Neural cell (in vitro differentiated cells): ENCODE measurements around the gene DSCAM. TPM values are rescaled to one million over a fixed set of nuclear protein-coding genes. Genes with fewer than 3 reads are reported as not detected.

Source experiments
- H2AFZ ChIP-seq: fragments of 200-600, 300-800 bp; sonication (generic), shearing (Covaris generic); 2 replicates; pipeline ENCODE4 v1.6.0; 2014; ENCODE audit warnings: low read depth, mild to moderate bottlenecking, antibody characterized with exemption, low read length, moderate library complexity
- H3F3A ChIP-seq: fragments of 200-600 bp; shearing (Covaris generic); 2 replicates; pipeline ENCODE4 v1.6.1; 2016; ENCODE audit warnings: mild to moderate bottlenecking, moderate library complexity, mixed read lengths, antibody characterized with exemption, low read length; ENCODE audit not compliant: insufficient read depth, poor library complexity, severe bottlenecking
- H3K27ac ChIP-seq: fragments of 200-600, 300-800 bp; sonication (generic), shearing (Covaris generic); 2 replicates; pipeline ENCODE4 v1.5.1; 2014; ENCODE audit warnings: mild to moderate bottlenecking, low read length, moderate library complexity
- H3K27me3 ChIP-seq: fragments of 300-800, 200-600 bp; sonication (generic), shearing (Covaris generic); 2 replicates; pipeline ENCODE4 v1.6.0; 2014; ENCODE audit warnings: mild to moderate bottlenecking, low read depth, low read length, moderate library complexity; ENCODE audit not compliant: insufficient read depth
- H3K36me3 ChIP-seq: fragments of 300-800, 200-600 bp; sonication (generic), shearing (Covaris generic); 2 replicates; pipeline ENCODE4 v1.5.1; 2014; ENCODE audit warnings: mild to moderate bottlenecking, antibody characterized with exemption, low read length, moderate library complexity; ENCODE audit not compliant: insufficient read depth
- H3K4me2 ChIP-seq: fragments of 300-800, 200-600 bp; sonication (generic), shearing (Covaris generic); 2 replicates; pipeline ENCODE4 v1.6.0; 2014; ENCODE audit warnings: mild to moderate bottlenecking, low read length
- H3K4me3 ChIP-seq: fragments of 300-800, 200-600 bp; sonication (generic), shearing (Covaris generic); 2 replicates; pipeline ENCODE4 v1.5.1; 2014; ENCODE audit warnings: mild to moderate bottlenecking, low read length, moderate library complexity
- H3K79me2 ChIP-seq: fragments of 200-600 bp; shearing (Covaris generic); replicated peaks from 2 replicates; pipeline ENCODE4 v1.6.0; 2014; ENCODE audit warnings: mild to moderate bottlenecking, low read length, moderate library complexity; ENCODE audit not compliant: insufficient read depth
- H3K9ac ChIP-seq: fragments of 300-800, 200-600 bp; sonication (generic), shearing (Covaris generic); 2 replicates; pipeline ENCODE4 v1.6.1; 2016; ENCODE audit warnings: mild to moderate bottlenecking, low read length, mixed read lengths
- H3K9me2 ChIP-seq: fragments of 200-600 bp; shearing (Covaris generic); 2 replicates; pipeline ENCODE4 v1.6.1; 2016; ENCODE audit warnings: mild to moderate bottlenecking, low read length, mixed read lengths; ENCODE audit not compliant: insufficient read depth
- H3K9me3 ChIP-seq: fragments of 200-600, 300-800 bp; sonication (generic), shearing (Covaris generic); 2 replicates; pipeline ENCODE4 v1.6.1; 2016; ENCODE audit warnings: mild to moderate bottlenecking, mixed run types, low read length, moderate library complexity, mixed read lengths
- H4K20me1 ChIP-seq: fragments of 200-600 bp; shearing (Covaris generic); 2 replicates; pipeline ENCODE4 v1.6.1; 2016; ENCODE audit warnings: mild to moderate bottlenecking, mixed run types; ENCODE audit not compliant: insufficient read depth
- CTCF ChIP-seq: fragments of 450-650 bp; IDR thresholded peaks from 2 replicates; pipeline ENCODE4 v1.5.1; 2014; ENCODE audit warnings: antibody characterized with exemption, mild to moderate bottlenecking, moderate library complexity; ENCODE audit not compliant: poor library complexity, severe bottlenecking
- EP300 ChIP-seq: fragments of 450-650 bp; conservative IDR thresholded peaks from 2 replicates; pipeline ENCODE4 v1.6.1; 2014; ENCODE audit warnings: antibody characterized with exemption, mild to moderate bottlenecking, moderate library complexity; ENCODE audit not compliant: poor library complexity, severe bottlenecking
- EZH2 ChIP-seq: fragments of 200-600, 300-800 bp; shearing (Covaris generic), sonication (generic); IDR thresholded peaks from 2 replicates; pipeline ENCODE4 v1.6.1; 2014; ENCODE audit warnings: antibody characterized with exemption, low read length, borderline replicate concordance, mild to moderate bottlenecking; ENCODE audit not compliant: insufficient read depth, poor library complexity, severe bottlenecking
- MXI1 ChIP-seq: fragments of 450-650 bp; conservative IDR thresholded peaks from 2 replicates; pipeline ENCODE4 v1.6.1; 2014; ENCODE audit warnings: antibody characterized with exemption, mild to moderate bottlenecking; ENCODE audit not compliant: poor library complexity, severe bottlenecking
- POLR2AphosphoS5 ChIP-seq: IDR thresholded peaks from 2 replicates; pipeline ENCODE4 v1.6.1; 2012
- RAD21 ChIP-seq: fragments of 450-650 bp; conservative IDR thresholded peaks from 2 replicates; pipeline ENCODE4 v1.6.1; 2014; ENCODE audit warnings: antibody characterized with exemption, mild to moderate bottlenecking, moderate library complexity
- REST ChIP-seq: IDR thresholded peaks from 2 replicates; pipeline ENCODE4 v1.6.1; 2012; ENCODE audit warnings: borderline replicate concordance
- SMC3 ChIP-seq: fragments of 450-650 bp; conservative IDR thresholded peaks from 2 replicates; pipeline ENCODE4 v1.6.1; 2014; ENCODE audit warnings: antibody characterized with exemption, mild to moderate bottlenecking, moderate library complexity; ENCODE audit not compliant: poor library complexity
- TAF1 ChIP-seq: IDR thresholded peaks from 2 replicates; pipeline ENCODE4 v1.6.1; 2012; ENCODE audit warnings: low read depth
- polyA plus RNA-seq: library from polyadenylated mRNA; depleted of rRNA; stranded (reverse); fragments of >200 nt; gene quantifications from 2 replicates; pipeline ENCODE4 v1.2.3, GENCODE V29; 2014

Gene DSCAM
- polyA plus RNA-seq, 1 donor from 2014 or later, result 5.3 TPM

DNA sequence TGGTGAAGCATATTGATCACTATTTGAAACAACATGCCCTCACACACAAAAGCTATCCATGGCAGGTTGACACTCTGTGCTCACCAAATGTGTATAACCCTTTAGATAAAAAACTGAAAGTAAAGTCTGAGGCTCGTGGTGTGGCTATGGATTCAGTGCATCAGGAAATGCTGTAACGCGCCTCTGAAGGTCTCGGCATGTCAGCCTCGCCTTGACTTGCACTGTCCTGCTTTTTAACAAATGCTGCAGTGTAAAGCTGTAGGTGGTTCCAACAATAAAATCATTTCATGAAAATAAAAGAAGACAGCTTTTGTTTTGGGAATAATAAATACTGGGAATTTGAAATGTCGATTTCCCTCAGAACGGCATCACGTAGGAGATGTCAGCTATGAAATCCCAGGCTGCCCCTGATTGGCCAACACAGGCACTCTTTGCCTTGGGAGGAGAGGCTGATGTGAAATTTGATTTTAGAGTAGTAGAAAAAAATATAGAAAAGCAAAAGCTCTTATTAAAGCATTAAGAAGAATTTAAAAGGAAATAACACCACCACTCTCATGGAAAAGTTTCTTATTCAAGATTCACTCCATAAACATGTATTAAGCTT is 168.2 kb downstream of the DSCAM start:
- Histone ChIP-seq H2AFZ (no peak overlapping the region), H3K4me3 (no peak overlapping the region), H3K9me2 (no peaks in the 10 kb centered on the region), H3K79me2 (no peaks in the 10 kb centered on the region), H4K20me1 (no peaks in the 10 kb centered on the region), H3F3A (no peaks in the 10 kb centered on the region), H3K9ac (no peak overlapping the region), H3K27me3 (no peaks in the 10 kb centered on the region), H3K9me3 (no peaks in the 10 kb centered on the region), H3K27ac (no peak overlapping the region), H3K36me3 (no peaks in the 10 kb centered on the region), H3K4me2 (no peak overlapping the region)
- no peak for TF ChIP-seq CTCF
- no peak for TF ChIP-seq EP300
- no peak for TF ChIP-seq RAD21
- no peak for TF ChIP-seq TAF1
- TF ChIP-seq REST, result no peak
- no peak for TF ChIP-seq POLR2AphosphoS5
- no peak for TF ChIP-seq EZH2
- TF ChIP-seq SMC3, result no peak
- no peak for TF ChIP-seq MXI1

DNA sequence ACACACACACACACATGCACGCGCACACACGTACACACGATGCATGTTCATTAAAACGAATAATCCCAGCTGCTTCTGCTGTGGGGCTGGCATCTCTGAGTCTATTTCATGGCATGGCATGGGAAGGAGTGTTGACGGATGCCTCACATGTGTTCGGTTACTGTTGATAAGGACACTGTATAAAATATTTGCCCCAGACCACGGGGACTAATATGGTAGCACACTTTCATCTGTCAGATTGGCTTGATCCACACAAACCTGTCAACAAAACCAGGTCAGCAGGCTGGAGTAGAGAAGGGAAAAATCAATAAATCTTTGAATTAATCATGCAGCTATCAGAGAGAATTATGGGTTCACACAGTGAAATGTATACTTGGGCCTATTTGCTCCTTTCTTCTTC is 171.9 kb downstream of the DSCAM start:
- no peak overlapping the region for H3K9ac ChIP-seq
- no peak for TF ChIP-seq REST
- TF ChIP-seq TAF1, result no peak
- no peak for TF ChIP-seq POLR2AphosphoS5
- TF ChIP-seq CTCF, result no peak
- no peak for TF ChIP-seq MXI1
- TF ChIP-seq RAD21, result no peak
- no peak for TF ChIP-seq EZH2
- no peak for TF ChIP-seq EP300
- no peak for TF ChIP-seq SMC3

More for the DNA sequence above, 171.9 kb downstream of the DSCAM start:
- H3K36me3 ChIP-seq, result no peaks in the 10 kb centered on the region
- H3K9me3 ChIP-seq, result no peaks in the 10 kb centered on the region
- no peaks in the 10 kb centered on the region for H4K20me1 ChIP-seq
- H3F3A ChIP-seq, result peaks cover under 1% of the 10 kb centered on the region
- no peak overlapping the region for H3K4me2 ChIP-seq
- H3K4me3 ChIP-seq, result no peak overlapping the region
- no peaks in the 10 kb centered on the region for H3K9me2 ChIP-seq
- no peaks in the 10 kb centered on the region for H3K27me3 ChIP-seq
- no peak overlapping the region for H2AFZ ChIP-seq
- no peaks in the 10 kb centered on the region for H3K79me2 ChIP-seq
- H3K27ac ChIP-seq, result no peak overlapping the region
